Brain microvascular endothelial cell (primary cell): ENCODE measurements around the gene DNAJC13.
"Not testable (repeated sequence)": the region's sequence is repeated elsewhere in the genome, so short reads cannot be mapped to it uniquely, and the experiment has no call there.

Experiments used
- DNase-seq: peaks from one replicate; pipeline ENCODE4 v3.0.0-alpha.2; 2020
- H3K27ac ChIP-seq: fragments of 250-450 bp; sonication (Bioruptor Pico); 2 replicates; pipeline ENCODE4 v1.5.1; 2020; ENCODE audit warnings: mild to moderate bottlenecking, moderate library complexity
- H3K27me3 ChIP-seq: fragments of 250-450 bp; sonication (Bioruptor Pico); replicated peaks from 2 replicates; pipeline ENCODE4 v1.5.1; 2020; ENCODE audit warnings: mild to moderate bottlenecking
- H3K36me3 ChIP-seq: fragments of 250-450 bp; sonication (Bioruptor Pico); replicated peaks from 2 replicates; pipeline ENCODE4 v1.5.1; 2020; ENCODE audit warnings: mild to moderate bottlenecking
- H3K4me3 ChIP-seq: 2 replicates; pipeline ENCODE4 v1.5.1; 2011; ENCODE audit warnings: low read depth, mild to moderate bottlenecking, control low read depth, low read length, moderate library complexity
- in situ Hi-C: cut with HindIII; loops from 2 replicates; pipeline ENCODE4 v1.10.0; 2017; ENCODE audit warnings: low sequenced_read_pairs, low pct_ligation_motif_present
- TF ChIP-seq, protein P1 (sequence below): IDR thresholded peaks from 2 replicates; pipeline ENCODE4 v1.5.1; 2011; ENCODE audit warnings: low read depth, mild to moderate bottlenecking, moderate library complexity, low read length, control low read depth, inconsistent platforms; ENCODE audit errors: missing control alignments

Gene DNAJC13

DNA sequence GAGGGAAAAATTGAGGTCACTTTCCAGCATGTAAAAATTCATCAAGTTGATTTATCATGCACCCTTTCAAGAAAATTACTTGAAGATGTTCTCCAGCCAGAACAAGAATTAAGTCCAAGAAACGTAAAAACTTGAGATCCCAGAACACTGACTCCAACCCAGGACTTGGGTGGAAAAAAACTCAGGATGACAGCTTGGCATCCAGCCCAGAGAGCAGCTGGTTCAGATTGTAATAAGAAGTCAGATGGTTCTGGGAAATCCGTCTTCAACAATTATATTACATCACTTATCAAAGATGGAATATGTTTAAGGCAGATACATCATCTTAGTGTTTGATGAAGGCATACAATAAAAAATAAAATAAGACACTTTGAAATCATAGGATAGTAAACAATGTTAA, 23.0 kb upstream of the DNAJC13 start:
- in situ Hi-C loops, result no loop called here
- no peak overlapping the region for H3K27ac ChIP-seq
- TF ChIP-seq, protein P1, sequence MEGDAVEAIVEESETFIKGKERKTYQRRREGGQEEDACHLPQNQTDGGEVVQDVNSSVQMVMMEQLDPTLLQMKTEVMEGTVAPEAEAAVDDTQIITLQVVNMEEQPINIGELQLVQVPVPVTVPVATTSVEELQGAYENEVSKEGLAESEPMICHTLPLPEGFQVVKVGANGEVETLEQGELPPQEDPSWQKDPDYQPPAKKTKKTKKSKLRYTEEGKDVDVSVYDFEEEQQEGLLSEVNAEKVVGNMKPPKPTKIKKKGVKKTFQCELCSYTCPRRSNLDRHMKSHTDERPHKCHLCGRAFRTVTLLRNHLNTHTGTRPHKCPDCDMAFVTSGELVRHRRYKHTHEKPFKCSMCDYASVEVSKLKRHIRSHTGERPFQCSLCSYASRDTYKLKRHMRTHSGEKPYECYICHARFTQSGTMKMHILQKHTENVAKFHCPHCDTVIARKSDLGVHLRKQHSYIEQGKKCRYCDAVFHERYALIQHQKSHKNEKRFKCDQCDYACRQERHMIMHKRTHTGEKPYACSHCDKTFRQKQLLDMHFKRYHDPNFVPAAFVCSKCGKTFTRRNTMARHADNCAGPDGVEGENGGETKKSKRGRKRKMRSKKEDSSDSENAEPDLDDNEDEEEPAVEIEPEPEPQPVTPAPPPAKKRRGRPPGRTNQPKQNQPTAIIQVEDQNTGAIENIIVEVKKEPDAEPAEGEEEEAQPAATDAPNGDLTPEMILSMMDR, result no peak
- H3K27me3 ChIP-seq, result no peaks in the 10 kb centered on the region
- H3K36me3 ChIP-seq, result no peaks in the 10 kb centered on the region
- H3K4me3 ChIP-seq, result no peak overlapping the region
- DNase-seq, result no peak

DNA sequence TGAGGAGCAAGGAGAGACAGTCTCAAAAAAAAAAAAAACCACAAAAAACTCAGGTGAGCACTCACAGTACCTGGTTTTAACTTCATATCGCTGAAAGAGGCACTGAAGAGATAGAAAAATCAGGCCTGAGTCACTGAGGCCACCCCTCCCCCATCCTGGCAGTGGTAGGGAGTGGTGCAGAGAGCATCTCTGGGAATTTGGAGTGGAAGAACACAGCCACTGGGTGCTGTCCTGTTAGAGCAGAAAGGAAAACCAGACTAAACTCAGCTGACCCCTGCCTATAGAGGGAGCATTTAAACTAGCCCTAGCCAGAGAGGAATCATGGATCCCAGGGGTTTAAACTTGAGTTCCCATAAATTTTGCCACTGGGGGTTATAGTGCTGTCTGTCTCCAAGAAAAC, 22.2 kb upstream of the DNAJC13 start:
- Histone ChIP-seq H3K27ac (no peak overlapping the region), H3K36me3 (no peaks in the 10 kb centered on the region), H3K27me3 (no peaks in the 10 kb centered on the region), H3K4me3 (no peak overlapping the region)
- TF ChIP-seq, protein P1, result no peak
- in situ Hi-C loops, result no loop called here
- no peak for DNase-seq

DNA sequence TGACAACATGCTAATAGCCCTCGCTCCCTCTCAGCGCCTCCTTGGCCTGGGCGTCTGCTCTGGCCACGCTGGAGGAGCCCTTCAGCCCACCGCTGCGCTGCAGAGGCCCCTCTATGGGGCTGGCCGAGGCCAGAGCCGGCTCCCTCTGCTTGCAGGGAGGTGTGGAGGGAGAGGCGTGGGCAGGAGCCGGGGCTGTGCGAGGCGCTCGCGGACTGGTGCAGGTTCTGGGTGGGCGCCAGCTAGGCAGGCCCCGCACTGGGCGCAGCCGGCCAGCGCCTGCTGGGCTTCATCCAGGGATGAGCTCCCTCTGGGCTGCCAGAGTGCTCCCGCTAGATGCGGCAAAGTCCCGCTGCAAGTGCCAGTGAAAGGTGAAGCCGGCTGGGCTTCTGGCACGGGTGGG, 21.0 kb upstream of the DNAJC13 start:
- Histone ChIP-seq H3K4me3 (no peak overlapping the region), H3K27me3 (no peaks in the 10 kb centered on the region), H3K27ac (no peak overlapping the region), H3K36me3 (no peaks in the 10 kb centered on the region)
- TF ChIP-seq, protein P1, result no peak
- DNase-seq, result no peak
- in situ Hi-C loops, result no loop called here

DNA sequence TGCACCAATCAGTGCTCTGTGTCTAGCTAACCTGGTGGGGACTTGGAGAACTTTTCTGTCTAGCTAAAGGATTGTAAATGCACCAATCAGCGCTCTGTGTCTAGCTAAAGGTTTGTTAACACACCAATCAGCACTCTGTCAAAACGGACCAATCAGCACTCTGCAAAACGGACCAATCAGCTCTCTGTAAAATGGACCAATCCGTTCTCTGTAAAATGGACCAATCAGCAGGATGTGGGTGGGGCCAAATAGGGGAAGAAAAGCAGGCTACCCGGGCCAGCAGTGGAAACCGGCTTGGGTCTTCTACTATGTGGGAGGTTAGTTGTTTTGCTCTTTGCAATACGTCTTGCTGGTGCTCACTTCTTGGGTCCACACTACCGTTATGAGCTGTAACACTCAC, 20.5 kb upstream of the DNAJC13 start:
- DNase-seq, H3K27me3 ChIP-seq, H3K27ac ChIP-seq, H3K4me3 ChIP-seq, in situ Hi-C loops, H3K36me3 ChIP-seq: not testable (repeated sequence)

DNA sequence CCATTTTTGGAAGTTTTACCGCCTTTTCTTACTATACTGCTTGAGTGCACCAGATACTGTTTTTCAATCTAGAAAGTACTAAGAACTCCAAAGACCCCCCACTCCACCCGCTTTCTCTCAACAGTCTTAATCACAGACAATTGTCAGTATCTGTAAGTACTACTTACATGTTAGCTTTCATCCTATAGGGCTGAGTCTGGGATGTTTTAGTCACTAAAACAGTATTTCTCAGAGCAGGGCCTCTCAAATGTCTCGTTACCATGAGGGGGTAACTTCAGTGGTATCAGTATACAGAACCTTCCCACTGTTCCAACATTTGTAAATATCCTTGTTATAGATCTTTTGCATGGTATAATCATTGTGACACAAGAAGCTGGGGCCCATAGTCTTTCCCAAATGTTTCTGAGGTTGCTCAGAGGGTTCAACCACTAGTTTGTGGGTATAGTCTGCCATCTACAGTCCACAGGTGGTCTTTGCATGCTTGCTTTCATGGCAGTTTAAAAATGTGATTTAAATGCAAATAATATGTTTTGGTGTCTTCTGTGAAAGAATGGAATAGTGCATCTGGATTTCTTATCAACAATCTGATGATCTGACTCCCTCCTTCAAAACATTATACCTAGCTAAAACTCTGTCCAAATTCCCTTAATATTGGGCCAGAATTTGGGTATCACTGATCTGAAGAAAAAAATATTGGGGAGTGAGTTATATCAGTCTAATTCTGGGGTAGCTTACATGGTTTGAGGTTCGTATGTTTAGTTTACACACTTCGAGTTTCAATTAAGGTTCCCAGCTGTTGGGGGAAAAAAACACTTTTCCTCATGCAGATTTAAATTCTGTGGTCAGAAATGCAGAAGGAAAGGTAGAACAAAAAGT, 18.0 kb upstream of the DNAJC13 start:
- peak; percentile 56 for DNase-seq
- Histone ChIP-seq H3K27ac (no peak overlapping the region), H3K27me3 (no peaks in the 10 kb centered on the region), H3K4me3 (no peak overlapping the region), H3K36me3 (no peaks in the 10 kb centered on the region)
- in situ Hi-C loops, result no loop called here
- TF ChIP-seq, protein P1, result peak; percentile 87

DNA sequence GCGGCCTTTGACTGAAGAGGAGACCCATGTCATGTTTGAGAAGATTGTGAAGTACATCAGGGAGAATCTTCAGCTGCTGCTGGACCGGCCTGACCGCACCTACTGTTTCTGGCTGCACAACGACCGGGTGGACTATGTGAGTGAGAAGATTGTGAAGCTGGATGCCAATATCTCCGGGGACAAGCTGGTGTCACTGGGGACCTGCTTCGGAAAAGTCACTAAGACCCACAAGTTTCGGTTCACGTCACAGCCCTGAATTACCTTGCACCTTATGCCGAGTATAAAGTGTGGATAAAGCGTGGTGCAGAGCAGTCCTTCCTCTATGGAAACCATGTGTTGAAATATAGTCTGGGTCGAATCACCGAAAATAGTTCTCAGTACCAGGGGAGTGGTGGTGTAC, 16.0 kb upstream of the DNAJC13 start:
- Histone ChIP-seq H3K27me3 (no peaks in the 10 kb centered on the region), H3K27ac (no peak overlapping the region), H3K4me3 (no peak overlapping the region), H3K36me3 (no peaks in the 10 kb centered on the region)
- in situ Hi-C loops, result no loop called here
- no peak for DNase-seq
- TF ChIP-seq, protein P1, result no peak
